Measurements from ENCODE around the gene LCN6.

DNA sequence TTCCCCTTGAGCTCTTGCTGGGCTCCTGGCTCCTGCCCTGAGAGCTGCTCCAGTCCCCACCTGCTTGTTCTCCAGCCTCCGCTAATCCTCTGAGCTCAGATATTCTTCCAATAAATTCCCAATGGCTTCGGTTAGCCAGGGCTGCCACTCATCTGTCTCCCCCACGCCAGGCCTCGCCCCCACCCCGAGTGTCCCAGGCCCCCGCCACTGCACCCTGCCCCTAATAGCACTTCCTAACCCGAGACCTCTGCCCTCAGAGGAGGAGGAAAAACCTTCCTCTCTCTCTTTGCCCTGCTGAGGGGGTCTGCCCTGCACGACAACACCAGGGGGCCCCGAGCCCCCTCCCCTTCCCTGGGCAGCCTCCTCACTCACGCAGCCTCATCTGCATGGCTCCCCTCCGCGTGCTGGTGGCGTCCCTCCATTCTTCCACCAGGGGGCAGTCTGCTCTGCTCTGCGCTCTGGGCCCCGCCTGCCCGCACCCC is 21.4 kb upstream of the LCN6 start:
- TF ChIP-seq, protein P1, sequence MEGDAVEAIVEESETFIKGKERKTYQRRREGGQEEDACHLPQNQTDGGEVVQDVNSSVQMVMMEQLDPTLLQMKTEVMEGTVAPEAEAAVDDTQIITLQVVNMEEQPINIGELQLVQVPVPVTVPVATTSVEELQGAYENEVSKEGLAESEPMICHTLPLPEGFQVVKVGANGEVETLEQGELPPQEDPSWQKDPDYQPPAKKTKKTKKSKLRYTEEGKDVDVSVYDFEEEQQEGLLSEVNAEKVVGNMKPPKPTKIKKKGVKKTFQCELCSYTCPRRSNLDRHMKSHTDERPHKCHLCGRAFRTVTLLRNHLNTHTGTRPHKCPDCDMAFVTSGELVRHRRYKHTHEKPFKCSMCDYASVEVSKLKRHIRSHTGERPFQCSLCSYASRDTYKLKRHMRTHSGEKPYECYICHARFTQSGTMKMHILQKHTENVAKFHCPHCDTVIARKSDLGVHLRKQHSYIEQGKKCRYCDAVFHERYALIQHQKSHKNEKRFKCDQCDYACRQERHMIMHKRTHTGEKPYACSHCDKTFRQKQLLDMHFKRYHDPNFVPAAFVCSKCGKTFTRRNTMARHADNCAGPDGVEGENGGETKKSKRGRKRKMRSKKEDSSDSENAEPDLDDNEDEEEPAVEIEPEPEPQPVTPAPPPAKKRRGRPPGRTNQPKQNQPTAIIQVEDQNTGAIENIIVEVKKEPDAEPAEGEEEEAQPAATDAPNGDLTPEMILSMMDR (IDR thresholded peaks at IDR 0.05), result peak; percentile 23 to 50 (median 36)
- no peak for TF ChIP-seq POLR2A (IDR thresholded peaks at IDR 0.05)
